Uterus (tissue), 4 donors: Measurements from ENCODE around the gene TMEM132C. TPM values are rescaled to one million over a fixed set of nuclear protein-coding genes. Genes with fewer than 3 reads are reported as not detected.

Experiments
- DNase-seq, 2 donors: peaks; one replicate each; pipeline ENCODE4 v3.0.0-alpha.2; 2019 to 2020
- H3K27ac ChIP-seq, 2 donors: fragments of 200-600 bp; sonication (generic); 1 replicate in 1 of 2; 2 replicates in 1 of 2; pipeline ENCODE4 v1.5.1; 2016 to 2018
- H3K27me3 ChIP-seq, 2 donors: fragments of 200-600 bp; sonication (generic); one replicate each; pipeline ENCODE4 v1.5.1; 2018 to 2019; ENCODE audit warnings: control low read depth in 1 of 2
- H3K36me3 ChIP-seq, 2 donors: fragments of 200-600 bp; sonication (generic); one replicate each; pipeline ENCODE4 v1.5.1; 2019; ENCODE audit warnings: control low read depth in 1 of 2
- H3K4me1 ChIP-seq, 2 donors: fragments of 200-600 bp; sonication (generic); one replicate each; pipeline ENCODE4 v1.5.1; 2018 to 2019; ENCODE audit warnings: control low read depth in 1 of 2
- H3K4me3 ChIP-seq, 2 donors: fragments of 200-600 bp; sonication (generic); 1 replicate in 1 of 2; 2 replicates in 1 of 2; pipeline ENCODE4 v1.5.1; 2018 to 2019; ENCODE audit warnings: mild to moderate bottlenecking in 1 of 2
- H3K9me3 ChIP-seq, 2 donors: fragments of 200-600 bp; sonication (generic); one replicate each; pipeline ENCODE4 v1.5.1; 2019; ENCODE audit warnings: control low read depth in 1 of 2
- POLR2A ChIP-seq, 2 donors: fragments of 450-650 bp; IDR thresholded peaks; one replicate each; pipeline ENCODE4 v1.6.1; 2016; ENCODE audit warnings: antibody characterized with exemption in 2 of 2, mild to moderate bottlenecking in 1 of 2, moderate library complexity in 1 of 2
- intact Hi-C: fragments of 100-400 bp; cut with DNase I; formaldehyde crosslinking; loops from one replicate; pipeline ENCODE4 v1.15.1; 2023; ENCODE audit warnings: low total_unique reads
- total RNA-seq, 4 donors: library from RNA; depleted of rRNA in 3 of 4; stranded (reverse); fragments of >200 nt in 3 of 4; gene quantifications; one replicate each; pipeline versions ENCODE4 v1.1.0 to v1.2.4, GENCODE V29; 2014 to 2023
- TF ChIP-seq, protein P1 (sequence below), 4 experiments: fragments of 200-600 bp in 2 of 4; fragments of 450-650 bp in 2 of 4; sonication (generic) in 2 of 4; IDR thresholded peaks; one replicate each; pipeline ENCODE4 v1.5.1; 2016 to 2019; ENCODE audit warnings: antibody characterized with exemption in 4 of 4, mild to moderate bottlenecking in 2 of 4, moderate library complexity in 1 of 4
- donor health status: DM: yes; HTN: yes; CAD: no.

The TMEM132C gene
- total RNA-seq, 4 donors from 2014 or later: 0.26 to 48.3 (median 5.0) TPM

DNA sequence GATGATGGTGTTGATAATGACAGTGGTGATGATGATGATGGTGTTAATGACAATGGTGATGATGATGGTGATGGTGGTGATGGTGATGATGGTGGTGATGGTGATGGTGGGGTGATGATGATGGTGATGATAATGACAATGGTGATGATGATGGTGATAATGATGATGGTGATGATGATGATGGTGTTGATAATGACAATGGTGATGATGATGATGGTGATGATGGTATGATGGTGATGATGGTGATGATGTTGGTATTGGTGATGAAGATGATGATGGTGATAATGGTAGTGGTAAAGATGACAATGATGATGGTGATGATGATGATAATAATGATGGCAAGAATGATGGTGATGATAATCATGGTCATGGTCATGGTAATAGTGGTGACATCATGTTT is 372.1 kb downstream of the TMEM132C start:
- TF ChIP-seq, protein P1, sequence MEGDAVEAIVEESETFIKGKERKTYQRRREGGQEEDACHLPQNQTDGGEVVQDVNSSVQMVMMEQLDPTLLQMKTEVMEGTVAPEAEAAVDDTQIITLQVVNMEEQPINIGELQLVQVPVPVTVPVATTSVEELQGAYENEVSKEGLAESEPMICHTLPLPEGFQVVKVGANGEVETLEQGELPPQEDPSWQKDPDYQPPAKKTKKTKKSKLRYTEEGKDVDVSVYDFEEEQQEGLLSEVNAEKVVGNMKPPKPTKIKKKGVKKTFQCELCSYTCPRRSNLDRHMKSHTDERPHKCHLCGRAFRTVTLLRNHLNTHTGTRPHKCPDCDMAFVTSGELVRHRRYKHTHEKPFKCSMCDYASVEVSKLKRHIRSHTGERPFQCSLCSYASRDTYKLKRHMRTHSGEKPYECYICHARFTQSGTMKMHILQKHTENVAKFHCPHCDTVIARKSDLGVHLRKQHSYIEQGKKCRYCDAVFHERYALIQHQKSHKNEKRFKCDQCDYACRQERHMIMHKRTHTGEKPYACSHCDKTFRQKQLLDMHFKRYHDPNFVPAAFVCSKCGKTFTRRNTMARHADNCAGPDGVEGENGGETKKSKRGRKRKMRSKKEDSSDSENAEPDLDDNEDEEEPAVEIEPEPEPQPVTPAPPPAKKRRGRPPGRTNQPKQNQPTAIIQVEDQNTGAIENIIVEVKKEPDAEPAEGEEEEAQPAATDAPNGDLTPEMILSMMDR (IDR thresholded peaks at IDR 0.05): no peak
- TF ChIP-seq POLR2A (IDR thresholded peaks at IDR 0.05): no peak
- no peaks in the 10 kb centered on the region for H3K9me3 ChIP-seq
- H3K4me3 ChIP-seq: no peak overlapping the region
- no peaks in the 10 kb centered on the region for H3K4me1 ChIP-seq
- H3K27me3 ChIP-seq: no peaks in the 10 kb centered on the region
- no peak for DNase-seq
- intact Hi-C loops: no loop called here
- no peak overlapping the region for H3K27ac ChIP-seq
- H3K36me3 ChIP-seq: no peaks in the 10 kb centered on the region

DNA sequence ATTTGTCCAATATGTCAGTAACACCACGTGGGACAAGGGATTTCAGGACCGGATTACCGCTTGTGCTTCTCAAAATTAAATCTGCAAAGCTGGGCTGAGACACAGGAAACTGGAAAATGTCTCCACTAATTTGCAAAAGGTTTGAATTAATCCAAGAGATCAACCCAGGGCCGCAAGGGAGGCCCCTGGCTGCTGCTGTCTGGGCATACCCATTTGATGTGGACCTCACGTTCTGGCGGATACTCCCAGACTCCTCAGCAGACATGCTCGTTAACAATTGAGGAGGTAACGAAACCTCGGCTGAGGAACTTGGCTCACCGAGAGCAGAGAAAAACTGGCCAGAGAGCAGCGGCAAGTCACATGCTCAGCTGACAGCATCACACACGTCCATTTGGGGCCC is 376.2 kb downstream of the TMEM132C start:
- Histone ChIP-seq H3K4me3 (no peak overlapping the region), H3K36me3 (no peaks in the 10 kb centered on the region), H3K27ac (no peak overlapping the region), H3K27me3 (no peaks in the 10 kb centered on the region), H3K9me3 (no peaks in the 10 kb centered on the region), H3K4me1 (no peaks in the 10 kb centered on the region)
- intact Hi-C loops: no loop called here
- peak in 1 of 2 donors; percentile 34 for DNase-seq
- no peak for TF ChIP-seq POLR2A (IDR thresholded peaks at IDR 0.05)
- TF ChIP-seq, protein P1 (IDR thresholded peaks at IDR 0.05): no peak

DNA sequence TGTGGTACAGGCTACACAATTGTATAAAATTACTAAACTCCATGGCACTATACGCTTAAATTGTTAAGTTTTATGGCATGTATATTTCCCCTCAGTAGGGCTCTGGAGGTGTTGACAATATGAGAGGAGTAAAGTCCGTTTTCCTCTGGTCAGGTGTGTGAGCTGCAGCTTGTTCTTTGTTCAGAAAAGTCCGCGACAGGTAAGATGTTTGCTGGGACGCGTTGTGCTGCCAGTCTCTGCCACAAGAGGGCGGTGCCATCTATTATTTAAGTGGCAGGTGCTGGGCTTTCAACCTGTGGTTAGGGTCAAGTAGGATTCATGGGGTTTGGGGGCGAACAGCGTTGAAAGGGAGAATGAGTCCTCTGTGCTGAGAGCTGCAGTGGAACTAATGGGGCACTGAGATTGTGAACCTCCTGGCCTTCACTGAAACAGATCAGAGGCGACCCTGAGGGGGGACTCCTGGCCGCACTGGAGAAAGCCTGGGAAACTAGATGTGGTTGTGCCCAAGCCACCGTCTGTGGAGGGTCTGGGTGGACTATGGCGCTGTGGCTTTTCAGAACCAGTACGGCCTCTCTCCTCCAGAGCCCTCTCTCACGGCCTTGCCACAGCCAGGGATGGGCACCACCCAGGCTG is 377.8 kb downstream of the TMEM132C start:
- Histone ChIP-seq H3K9me3 (no peaks in the 10 kb centered on the region), H3K27ac (no peak overlapping the region), H3K4me3 (no peak overlapping the region), H3K4me1 (no peaks in the 10 kb centered on the region), H3K27me3 (no peaks in the 10 kb centered on the region), H3K36me3 (no peaks in the 10 kb centered on the region)
- peak in 1 of 2 donors; percentile 19 for DNase-seq
- TF ChIP-seq, protein P1 (IDR thresholded peaks at IDR 0.05): peak; percentile 23 to 44 (median 37)
- no peak for TF ChIP-seq POLR2A (IDR thresholded peaks at IDR 0.05)
- intact Hi-C loops: no loop called here

GRCh38 chr12:128649902-128650301 is 382.9 kb downstream of the TMEM132C start:
- Histone ChIP-seq H3K4me3 (no peak overlapping the region), H3K27me3 (no peaks in the 10 kb centered on the region), H3K9me3 (no peaks in the 10 kb centered on the region), H3K36me3 (no peaks in the 10 kb centered on the region), H3K4me1 (no peaks in the 10 kb centered on the region), H3K27ac (no peak overlapping the region)
- TF ChIP-seq, protein P1 (IDR thresholded peaks at IDR 0.05): no peak
- no peak for TF ChIP-seq POLR2A (IDR thresholded peaks at IDR 0.05)
- intact Hi-C loops: no loop called here
- DNase-seq: no peak

GRCh38 chr12:128652136-128652751 is 385.3 kb downstream of the TMEM132C start:
- TF ChIP-seq, protein P1 (IDR thresholded peaks at IDR 0.05): no peak
- DNase-seq: no peak
- H3K27ac ChIP-seq: no peak overlapping the region
- no peaks in the 10 kb centered on the region for H3K27me3 ChIP-seq
- H3K9me3 ChIP-seq: no peaks in the 10 kb centered on the region
- no peaks in the 10 kb centered on the region for H3K36me3 ChIP-seq
- intact Hi-C loops: no loop called here
- no peaks in the 10 kb centered on the region for H3K4me1 ChIP-seq
- no peak overlapping the region for H3K4me3 ChIP-seq
